SK-N-MC (cell line): ENCODE results near the gene C6orf132.

ENCODE experiments used
- EZH2 ChIP-seq: fragments of 200-600 bp; sonication (generic); IDR thresholded peaks from one replicate; pipeline ENCODE4 v1.6.1; 2017; ENCODE audit warnings: antibody characterized with exemption
- POLR2AphosphoS5 ChIP-seq: IDR thresholded peaks from 2 replicates; pipeline ENCODE4 v1.6.1; 2012; ENCODE audit warnings: mild to moderate bottlenecking, low read depth, low read length, borderline replicate concordance

GRCh38 chr6:42084889-42085288 is 57.5 kb downstream of the C6orf132 start:
- TF ChIP-seq POLR2AphosphoS5 (no peak), EZH2 (no peak)
